Measurements from ENCODE around the gene SERGEF.

DNA sequence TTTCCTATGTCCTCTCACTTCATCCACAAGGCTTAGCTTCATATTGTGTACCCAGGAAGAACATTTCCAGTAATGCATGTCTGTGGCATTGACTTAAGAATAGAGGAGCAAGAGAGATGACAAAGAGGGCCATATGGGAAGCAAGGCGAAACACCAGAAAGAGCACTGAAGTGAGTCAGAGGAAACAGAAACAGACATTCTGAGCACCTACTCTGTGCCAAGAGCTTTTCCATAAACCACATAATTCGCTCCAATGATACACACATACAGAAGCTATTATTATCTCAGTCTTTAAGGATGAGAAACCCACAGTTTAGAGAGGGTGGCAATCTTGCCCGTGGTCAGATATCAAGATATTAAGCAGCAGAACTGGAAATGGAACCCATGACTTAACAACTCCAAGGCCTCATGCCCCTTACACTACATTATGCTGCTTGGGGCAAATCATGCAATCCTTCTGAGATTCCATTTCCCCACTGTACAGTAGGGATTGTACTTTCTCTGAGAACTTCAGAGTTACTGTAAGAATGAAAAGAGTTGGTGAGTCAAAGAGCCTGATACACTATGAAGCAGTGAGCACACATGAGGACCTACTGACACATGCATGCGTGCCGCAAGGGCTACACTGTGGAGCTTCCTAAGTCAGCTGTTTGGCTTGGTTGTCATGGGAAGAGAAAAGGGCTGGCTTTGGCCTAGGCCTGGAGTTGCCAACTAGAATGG is 151.7 kb downstream of the SERGEF start:
- TF ChIP-seq, protein P1, sequence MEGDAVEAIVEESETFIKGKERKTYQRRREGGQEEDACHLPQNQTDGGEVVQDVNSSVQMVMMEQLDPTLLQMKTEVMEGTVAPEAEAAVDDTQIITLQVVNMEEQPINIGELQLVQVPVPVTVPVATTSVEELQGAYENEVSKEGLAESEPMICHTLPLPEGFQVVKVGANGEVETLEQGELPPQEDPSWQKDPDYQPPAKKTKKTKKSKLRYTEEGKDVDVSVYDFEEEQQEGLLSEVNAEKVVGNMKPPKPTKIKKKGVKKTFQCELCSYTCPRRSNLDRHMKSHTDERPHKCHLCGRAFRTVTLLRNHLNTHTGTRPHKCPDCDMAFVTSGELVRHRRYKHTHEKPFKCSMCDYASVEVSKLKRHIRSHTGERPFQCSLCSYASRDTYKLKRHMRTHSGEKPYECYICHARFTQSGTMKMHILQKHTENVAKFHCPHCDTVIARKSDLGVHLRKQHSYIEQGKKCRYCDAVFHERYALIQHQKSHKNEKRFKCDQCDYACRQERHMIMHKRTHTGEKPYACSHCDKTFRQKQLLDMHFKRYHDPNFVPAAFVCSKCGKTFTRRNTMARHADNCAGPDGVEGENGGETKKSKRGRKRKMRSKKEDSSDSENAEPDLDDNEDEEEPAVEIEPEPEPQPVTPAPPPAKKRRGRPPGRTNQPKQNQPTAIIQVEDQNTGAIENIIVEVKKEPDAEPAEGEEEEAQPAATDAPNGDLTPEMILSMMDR (IDR thresholded peaks at IDR 0.05), result no peak
- TF ChIP-seq POLR2AphosphoS5 (IDR thresholded peaks at IDR 0.05), result no peak
- TF ChIP-seq POLR2A (IDR thresholded peaks at IDR 0.05), result no peak
